Omental fat pad (tissue), 4 donors: ENCODE data around the gene HIPK2. TPM values are rescaled to one million over a fixed set of nuclear protein-coding genes. Genes with fewer than 3 reads are reported as not detected.

Experiments used
- ATAC-seq: fragments of 150-250 bp; one replicate; pipeline ENCODE4 v1.9.1; 2016; ENCODE audit warnings: mild to moderate bottlenecking, moderate library complexity; ENCODE audit not compliant: low FRiP score
- DNase-seq: peaks from one replicate; pipeline ENCODE4 v3.0.0-alpha.2; 2019; ENCODE audit warnings: low spot score
- total RNA-seq, 4 donors: library from RNA; depleted of rRNA; stranded (reverse); fragments of >200 nt; gene quantifications; one replicate each; pipeline ENCODE4 v1.1.0, GENCODE V29; 2016
- TF ChIP-seq, protein P1 (sequence below), 3 donors: fragments of 450-650 bp; IDR thresholded peaks; one replicate each; pipeline ENCODE4 v1.5.1; 2016 to 2017; ENCODE audit warnings: antibody characterized with exemption in 3 of 3, mild to moderate bottlenecking in 3 of 3, moderate library complexity in 2 of 3

The HIPK2 gene
- total RNA-seq, 4 donors from 2014 or later = 39.6 to 90.3 (median 70.0) TPM

DNA sequence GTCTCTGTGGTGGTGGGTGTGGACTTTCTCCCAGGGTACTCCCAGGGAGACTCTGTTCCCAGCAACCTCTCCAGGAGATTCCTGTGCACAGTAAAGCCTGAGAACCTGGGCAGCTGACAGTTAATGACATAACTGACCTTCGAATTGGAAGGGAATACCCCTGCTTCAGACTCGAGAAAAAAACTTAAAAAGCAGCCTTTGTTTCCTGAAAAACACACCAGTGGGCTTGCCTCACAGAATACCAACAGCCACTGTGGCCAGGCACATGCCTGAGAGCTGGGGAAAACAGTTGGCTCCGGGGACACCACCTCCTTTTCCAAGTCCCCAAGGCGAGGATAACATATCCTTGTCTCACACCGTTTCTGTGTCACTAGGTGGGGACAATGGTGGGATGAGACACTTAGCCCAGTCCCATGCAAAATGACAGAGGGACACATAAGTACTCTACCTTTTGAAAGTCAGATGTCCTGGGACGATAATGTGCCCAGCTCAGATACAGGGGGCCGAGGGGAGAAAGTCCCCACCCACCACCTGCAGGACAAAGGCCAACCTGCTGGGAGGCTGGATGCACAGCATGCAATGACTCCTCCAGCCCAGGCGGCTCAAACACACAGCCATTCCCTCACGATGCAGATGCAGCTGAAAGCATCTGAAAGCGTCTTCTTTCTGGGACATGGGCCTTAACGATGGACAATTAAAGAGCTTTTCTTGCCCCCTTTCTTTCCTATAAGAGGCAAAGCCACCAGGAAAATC, 65.6 kb downstream of the HIPK2 start:
- TF ChIP-seq, protein P1, sequence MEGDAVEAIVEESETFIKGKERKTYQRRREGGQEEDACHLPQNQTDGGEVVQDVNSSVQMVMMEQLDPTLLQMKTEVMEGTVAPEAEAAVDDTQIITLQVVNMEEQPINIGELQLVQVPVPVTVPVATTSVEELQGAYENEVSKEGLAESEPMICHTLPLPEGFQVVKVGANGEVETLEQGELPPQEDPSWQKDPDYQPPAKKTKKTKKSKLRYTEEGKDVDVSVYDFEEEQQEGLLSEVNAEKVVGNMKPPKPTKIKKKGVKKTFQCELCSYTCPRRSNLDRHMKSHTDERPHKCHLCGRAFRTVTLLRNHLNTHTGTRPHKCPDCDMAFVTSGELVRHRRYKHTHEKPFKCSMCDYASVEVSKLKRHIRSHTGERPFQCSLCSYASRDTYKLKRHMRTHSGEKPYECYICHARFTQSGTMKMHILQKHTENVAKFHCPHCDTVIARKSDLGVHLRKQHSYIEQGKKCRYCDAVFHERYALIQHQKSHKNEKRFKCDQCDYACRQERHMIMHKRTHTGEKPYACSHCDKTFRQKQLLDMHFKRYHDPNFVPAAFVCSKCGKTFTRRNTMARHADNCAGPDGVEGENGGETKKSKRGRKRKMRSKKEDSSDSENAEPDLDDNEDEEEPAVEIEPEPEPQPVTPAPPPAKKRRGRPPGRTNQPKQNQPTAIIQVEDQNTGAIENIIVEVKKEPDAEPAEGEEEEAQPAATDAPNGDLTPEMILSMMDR (IDR thresholded peaks at IDR 0.05) = no peak
- no peak for ATAC-seq

DNA sequence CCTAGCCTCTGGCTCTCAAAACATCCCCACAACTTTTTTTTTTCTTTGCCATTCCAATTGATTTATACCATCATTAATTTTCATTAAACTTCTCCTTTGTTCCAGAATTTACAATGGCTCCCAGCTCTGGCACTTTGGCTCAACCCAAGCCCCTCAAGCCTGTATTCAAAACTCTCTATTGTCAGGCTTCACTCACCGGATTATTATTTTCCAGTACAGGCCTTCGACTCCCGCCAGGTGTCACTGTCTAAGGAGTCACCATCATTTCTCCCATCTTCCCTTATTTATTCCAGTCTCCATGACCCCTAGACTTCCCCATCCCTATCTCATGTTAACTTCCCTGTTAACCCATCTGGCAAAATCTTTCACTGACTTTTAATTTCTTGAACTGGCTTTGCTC, 67.8 kb downstream of the HIPK2 start:
- TF ChIP-seq, protein P1 (IDR thresholded peaks at IDR 0.05) = no peak
- ATAC-seq = no peak
- no peak for DNase-seq

More for the DNA sequence above, 65.6 kb downstream of the HIPK2 start:
- no peak for DNase-seq

DNA sequence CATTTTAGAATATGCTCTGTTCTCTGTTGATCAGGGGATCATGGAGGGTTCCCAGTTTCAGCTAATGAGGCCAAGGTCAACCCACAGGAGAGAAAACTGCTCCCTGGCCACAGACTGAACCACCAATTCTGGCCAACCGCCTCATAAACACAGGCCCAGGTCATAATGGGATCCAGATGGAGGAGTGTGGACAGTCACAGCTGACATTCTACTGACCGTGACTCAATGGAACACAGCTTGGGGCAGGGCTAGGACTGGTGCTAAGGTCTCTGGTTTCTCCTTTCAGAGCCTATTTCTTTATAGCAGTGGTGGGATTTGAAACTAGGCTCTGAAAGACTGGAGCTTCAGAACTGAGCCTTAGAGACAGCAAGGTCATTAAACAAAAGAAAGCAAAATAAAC, 68.3 kb downstream of the HIPK2 start:
- no peak for ATAC-seq
- TF ChIP-seq, protein P1 (IDR thresholded peaks at IDR 0.05) = no peak
- no peak for DNase-seq

DNA sequence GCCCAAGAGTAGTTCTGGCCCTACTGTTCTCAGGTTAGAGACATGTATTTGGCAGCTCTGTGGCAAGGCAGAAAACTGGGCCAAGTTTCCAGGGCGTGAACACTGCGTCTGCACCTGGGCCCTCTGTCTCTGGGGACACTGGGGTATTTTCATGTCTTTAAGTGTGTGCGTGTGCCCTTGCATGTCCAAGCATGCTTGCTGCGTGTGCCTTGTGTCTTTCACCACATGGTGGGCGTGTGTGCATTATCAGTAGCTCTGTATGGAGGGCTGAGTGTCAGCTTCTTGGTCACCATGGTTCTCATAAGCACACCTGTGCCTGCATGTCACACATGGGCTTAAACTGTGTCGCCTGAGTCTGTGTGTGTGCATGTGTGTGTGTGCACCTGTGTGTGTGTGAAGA, 69.3 kb downstream of the HIPK2 start:
- ATAC-seq (no peak), DNase-seq (no peak)
- TF ChIP-seq, protein P1 (IDR thresholded peaks at IDR 0.05) = no peak

DNA sequence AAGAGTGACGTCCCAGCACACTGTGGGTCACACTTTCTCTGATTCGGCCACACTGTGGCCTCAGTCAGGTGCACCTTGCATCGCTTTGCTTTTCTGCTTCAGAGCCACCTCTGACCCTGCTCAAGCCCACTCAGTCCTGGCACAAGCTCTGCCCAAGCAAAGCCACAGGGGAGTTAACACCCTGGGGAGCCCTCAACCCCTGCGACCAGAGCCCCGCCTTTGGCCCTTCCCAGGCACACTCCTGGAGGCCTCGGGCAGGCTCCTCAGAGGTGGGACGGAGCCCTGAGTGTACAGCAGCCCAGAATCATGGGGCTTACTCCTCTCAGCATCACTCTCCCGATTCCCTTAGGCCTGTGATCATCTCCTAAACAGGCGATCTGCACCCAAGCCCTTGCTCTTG, 71.0 kb downstream of the HIPK2 start:
- ATAC-seq (no peak), DNase-seq (no peak)
- TF ChIP-seq, protein P1 (IDR thresholded peaks at IDR 0.05) = no peak

DNA sequence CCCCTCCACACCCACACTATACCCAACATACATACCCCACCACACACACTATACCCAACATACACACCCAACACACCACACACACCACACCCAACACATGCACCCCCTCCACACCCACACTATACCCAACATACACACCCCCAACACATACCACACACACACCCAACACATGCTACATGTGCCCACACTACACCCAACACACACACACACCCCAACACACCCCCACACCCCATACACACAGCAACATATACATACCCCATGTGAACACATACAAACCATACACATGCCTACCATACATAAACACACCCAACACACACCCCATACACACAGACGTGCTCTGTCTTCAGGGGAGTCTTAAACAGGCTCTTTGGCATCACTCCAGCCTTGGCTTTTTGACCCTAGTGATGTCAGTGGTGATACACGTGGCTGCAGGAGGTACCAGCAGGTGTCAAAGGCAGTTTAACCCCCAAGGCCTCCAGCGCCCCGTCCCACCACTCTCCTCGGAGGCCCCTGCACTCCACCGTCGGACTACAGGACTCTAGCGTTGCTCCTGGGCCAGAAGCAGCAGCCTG, 73.4 kb downstream of the HIPK2 start:
- ATAC-seq = no peak
- TF ChIP-seq, protein P1 (IDR thresholded peaks at IDR 0.05) = no peak
- DNase-seq = no peak
